Endometrial microvascular endothelial cells (primary cell): ENCODE measurements around the gene ZC3H4. TPM values are rescaled to one million over a fixed set of nuclear protein-coding genes. Genes with fewer than 3 reads are reported as not detected.
"Not testable (repeated sequence)": the region's sequence is repeated elsewhere in the genome, so short reads cannot be mapped to it uniquely, and the experiment has no call there.

Experiments used
- in situ Hi-C: cut with HindIII; loops from 2 replicates; pipeline ENCODE4 v1.10.0; 2017; ENCODE audit warnings: low sequenced_read_pairs, low pct_unique_long_range_greater_than_20kb; ENCODE audit errors: inconsistent ontology term
- total RNA-seq: library from RNA; depleted of rRNA; stranded (reverse); fragments of >200 nt; gene quantifications from one replicate; pipeline ENCODE4 v1.2.3, GENCODE V29; 2015; ENCODE audit errors: inconsistent ontology term

ZC3H4 gene
- total RNA-seq, 1 donor from 2014 or later = 25.3 TPM

DNA sequence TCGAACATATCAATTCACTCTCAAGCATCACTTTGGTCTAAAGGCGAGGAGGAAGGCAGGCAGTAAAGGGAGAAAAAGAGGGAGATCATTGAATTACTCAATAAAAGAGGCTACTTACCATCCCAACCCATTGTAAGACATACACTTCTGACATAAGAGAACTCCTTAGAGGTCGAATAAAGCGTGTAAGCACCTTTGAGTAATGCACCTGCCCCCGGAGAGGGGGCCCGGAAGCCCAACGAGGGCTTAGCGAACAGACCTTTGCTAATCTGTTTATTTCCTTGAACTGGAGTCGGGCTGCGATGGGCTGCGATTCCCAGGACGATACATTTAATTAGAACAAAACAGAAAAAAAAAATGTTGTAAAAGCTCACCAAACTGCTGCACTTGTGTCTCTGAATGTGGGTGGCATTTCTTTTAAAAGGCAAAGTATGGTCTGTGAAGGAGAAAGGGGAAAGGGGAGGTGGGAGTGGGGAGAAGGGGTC, 3.0 kb downstream of the ZC3H4 start:
- in situ Hi-C loops = no loop called here

DNA sequence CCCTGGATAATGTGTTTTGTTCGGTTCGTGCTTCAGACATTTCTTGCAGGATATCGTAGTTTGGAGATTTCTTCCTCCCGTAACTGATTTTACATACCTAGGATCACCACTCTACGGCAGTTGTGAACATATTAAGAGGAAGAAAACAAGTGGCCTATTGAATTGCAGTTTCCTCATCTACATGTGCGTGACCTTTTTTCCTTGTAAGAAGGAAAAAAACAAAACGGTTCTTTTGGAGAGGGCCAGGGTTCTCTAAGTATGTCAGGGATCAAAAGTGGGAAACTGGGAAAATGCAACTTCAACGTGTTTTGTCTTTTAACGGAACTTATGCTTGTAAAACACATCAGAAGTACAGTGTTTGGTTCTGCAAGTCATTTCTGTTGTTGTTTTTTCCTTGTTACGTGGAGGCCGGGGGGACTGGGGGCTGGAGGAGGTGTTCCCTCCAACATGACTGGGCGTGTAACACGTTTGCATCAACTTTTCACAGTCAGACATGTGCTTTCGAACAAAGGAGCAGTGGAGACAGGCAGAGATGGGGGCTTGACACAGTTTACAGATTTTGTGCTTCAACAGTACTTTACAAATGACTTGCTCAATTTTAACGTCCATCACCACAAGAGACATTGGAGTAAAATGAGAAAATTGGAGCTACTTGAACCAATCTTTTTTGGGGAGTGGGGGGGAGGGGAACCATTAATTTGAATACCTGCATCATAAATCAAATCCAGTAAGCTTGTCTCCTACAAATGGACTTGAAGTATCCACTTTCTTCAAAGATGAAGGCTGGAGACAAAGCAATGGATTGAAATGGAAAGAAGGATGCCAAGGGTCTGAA, 3.8 kb downstream of the ZC3H4 start:
- in situ Hi-C loops = no loop called here

DNA sequence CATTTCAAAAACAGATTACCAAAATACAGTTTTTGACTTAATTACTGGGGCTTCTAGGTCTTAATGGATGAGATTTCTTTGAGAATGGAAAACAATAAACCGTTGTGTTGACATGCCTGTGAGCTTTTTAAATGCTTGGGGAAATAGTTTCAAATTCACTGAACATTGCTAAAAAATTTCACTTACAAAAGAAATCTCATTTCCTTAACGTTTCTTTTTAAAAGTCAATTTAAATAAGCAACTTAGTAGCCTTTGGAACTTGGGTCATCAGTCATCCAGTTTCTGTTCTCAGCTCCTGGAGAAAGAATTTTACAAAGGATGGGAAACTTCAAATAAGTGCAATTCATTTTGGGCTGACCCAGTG, 4.4 kb downstream of the ZC3H4 start:
- in situ Hi-C loops = no loop called here

DNA sequence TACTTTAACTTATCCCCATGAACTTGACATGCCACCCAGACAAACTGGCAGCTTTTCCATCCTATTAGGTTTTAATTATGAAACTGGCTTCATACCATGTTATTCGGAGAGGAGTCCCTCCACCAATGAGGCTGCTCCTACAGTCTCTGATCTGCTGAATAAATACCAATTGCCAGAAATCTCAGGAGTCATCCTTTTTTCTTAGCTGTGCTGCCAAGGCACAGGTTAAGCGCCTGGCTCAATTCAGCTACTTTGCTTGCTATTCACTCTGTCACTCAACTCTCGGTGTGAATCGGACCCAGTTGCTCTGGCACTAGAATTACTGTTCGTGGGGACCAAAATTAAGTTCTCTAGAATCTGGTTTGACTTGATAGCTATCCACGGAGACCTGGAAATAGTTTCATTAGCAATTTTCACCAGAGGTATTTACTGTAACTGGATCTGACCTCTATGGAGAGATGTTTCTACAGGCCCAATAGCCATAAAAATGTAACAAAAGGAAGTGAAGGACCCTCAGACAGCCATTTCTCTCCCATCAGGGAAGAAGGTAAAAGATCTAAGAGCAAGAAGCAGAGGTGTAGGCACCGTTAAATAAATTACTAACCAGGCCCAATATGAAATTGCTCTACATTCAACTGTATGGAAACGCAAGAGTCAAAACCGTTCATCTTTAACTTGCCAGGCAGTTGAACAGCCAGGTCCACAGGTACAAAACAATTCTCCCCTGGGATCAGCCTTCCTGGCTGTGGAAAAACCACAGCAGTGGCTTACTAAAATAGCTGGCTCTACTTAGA, 5.4 kb downstream of the ZC3H4 start:
- in situ Hi-C loops = no loop called here

DNA sequence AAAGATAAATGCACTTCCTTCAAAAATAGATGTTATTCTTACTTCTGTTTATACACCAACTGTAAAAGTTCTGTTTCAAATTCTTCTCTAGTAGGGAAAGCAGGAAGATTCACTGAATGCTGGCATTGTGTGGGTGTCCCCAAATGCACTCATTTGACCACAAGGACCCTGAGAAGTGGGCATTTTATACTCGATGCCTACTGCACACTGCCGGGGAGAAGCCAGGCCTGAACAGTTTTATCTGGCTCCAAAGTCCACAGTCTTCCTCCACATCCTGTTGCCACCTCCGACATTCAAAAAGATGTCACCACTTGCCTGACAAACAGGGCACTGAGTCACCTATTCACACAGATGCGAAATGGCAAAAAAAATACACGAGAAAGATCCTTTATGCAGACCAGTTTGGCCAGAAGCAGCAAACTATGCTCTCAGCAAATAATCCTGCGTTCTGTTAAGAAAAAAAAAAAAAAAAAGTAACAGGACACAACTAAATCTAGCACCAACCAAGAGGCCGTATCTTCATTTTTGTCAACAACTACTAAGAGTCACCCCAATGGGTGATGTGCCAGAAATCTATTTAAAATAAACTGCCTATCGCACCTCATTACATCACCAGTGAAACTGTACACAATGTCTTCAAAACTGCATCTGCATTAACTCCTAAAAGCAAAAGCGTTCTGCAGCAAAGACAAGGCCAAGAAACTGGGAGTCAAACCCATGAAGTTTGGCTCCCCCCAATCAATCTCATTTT, 6.2 kb downstream of the ZC3H4 start:
- in situ Hi-C loops = no loop called here

DNA sequence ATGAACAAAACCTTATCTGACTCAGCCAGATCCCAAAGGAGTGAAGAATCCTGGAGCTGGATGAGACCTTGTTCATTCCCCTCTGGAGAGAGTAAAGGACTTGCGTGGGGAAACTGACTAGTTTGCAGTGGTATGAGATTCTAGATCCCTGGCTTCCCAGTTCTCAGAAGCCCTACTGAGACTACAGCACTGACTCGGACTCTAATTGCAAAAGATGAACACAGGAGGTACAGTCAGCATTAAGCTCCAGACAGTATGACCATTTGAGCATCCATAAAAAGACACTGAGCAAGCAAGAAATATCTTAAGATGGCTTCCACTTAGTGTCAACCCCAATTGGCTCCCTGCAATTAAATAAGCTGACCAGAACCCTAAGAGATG, 6.8 kb downstream of the ZC3H4 start:
- in situ Hi-C loops = no loop called here

DNA sequence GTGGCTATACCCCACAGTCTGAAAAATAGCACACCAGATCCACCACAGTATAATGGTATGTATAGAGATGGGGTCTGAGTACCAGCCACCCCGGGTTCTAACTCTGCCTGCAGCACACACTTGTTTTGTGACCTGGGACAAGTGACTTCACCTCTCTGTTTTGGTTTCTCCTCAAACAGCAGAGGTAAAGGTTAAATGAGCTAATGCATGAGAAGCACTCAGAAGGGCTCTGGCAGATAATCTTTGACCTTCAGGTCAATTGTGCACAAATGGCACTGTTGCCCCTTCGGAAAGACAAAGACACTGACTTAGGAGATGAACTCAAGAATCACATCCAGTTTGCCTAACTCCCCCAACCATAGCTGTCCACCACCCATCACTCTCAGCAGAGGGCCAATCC, 7.7 kb downstream of the ZC3H4 start:
- in situ Hi-C loops = no loop called here

DNA sequence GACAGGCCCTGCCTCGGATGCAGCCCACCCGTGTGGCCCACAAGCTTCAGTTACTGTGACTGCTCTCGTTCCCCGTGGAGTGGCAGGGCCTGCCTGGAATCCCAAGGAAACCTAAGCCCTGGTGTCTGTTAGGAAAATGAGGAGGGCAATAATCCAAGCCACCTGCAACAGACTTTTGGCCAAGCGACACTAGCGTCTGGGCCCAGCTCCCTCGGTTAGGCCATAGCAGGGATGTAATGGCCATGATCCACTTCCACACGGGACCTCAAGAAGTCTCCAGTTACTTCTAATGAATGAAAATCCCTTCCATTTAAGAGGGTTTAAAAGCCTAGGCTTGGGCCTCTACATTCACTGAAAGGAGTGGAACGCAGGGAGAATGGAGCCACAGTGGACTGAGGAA, 8.9 kb downstream of the ZC3H4 start:
- in situ Hi-C loops = no loop called here

DNA sequence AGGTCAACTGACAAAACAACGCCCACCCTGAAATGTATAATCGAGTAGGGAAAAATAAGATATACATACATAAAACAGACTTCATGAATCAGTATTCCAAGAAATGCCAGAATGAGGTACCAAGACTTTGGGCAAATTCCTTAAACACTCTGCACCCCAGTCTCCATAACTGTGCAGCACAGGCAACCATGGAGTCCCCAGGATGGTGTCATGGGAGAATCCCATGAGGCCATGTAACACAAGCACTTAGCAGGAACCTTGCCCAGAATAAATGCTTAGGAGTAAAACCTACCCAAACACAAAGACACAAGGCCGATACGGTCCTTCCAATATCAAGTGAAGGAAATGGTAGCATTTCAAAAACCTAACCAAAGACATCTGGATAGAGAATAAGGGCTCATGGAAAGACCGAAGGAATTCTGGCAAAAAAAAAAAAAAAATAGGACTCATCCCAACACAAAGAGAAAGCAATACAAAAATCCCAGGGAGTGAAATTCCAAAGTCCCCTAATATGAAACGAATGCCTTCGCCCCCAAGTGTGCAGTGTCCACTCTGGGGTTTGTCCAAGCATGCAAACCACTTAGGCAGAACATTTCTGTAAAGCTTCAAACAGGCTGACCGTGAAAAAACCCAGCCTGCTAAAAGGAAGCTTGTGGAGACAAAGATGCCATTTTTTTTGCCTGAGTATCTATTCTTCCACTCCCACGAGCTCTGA, 11.1 kb downstream of the ZC3H4 start:
- in situ Hi-C loops = no loop called here

DNA sequence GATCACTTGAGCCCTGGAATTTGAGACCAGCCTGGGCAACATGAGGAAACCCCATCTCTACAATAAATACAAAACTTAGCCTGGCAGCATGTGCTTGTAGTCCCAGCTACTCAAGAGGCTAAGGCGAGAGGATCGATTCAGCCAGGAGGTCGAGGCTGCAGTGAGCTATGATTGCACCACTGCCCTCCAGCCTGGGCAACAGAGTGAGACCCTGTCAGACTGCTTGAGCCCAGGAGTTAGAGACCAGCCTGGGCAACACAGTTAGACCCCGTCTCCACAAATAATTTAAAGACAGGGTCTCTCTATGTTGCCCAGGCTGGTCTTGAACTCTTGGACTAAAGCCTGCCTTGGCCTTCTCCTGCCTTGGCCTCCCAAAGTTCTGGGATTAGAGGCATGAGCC, 12.5 kb downstream of the ZC3H4 start:
- in situ Hi-C loops = not testable (repeated sequence)

DNA sequence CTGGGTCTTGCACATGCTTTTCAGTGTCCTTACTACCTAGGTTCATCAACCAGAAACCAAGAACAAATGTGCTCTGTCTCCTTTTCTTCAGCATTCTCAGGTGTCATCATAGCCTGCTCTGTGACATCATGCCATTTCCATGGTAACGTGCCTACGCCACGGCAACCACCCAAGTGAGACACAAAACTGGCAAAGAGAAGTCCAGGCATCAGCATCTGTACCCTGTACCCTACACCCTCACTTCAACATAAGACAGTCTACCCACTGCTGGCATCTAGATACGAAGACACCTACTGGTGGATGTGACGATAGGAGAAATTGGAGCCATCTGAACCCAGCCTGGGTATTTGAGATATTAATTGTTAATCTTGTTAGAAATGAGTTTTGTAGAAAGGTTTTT, 13.3 kb downstream of the ZC3H4 start:
- in situ Hi-C loops = no loop called here

DNA sequence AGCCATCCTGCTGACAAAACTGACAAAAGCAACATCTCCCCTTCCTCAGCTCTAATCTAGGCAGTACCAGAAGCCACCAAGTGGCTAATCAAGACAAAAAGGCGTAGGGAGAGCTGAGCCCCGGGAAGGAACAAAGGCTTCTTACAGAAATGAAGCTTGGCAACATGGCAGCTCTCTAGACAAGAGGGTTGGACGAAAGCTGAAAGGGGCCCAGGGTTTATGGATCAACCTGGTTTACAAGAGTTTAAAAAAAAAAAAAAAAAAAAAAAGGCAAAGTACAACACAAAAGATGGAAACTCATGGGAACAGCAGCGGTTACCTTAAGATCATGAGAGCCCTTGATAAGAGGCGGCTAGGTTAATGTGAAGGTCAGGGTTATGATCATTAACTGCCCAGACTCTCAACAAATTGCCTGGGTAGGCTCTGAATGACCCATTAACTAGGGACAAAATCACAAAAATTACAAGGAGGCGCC, 14.0 kb downstream of the ZC3H4 start:
- in situ Hi-C loops = no loop called here

DNA sequence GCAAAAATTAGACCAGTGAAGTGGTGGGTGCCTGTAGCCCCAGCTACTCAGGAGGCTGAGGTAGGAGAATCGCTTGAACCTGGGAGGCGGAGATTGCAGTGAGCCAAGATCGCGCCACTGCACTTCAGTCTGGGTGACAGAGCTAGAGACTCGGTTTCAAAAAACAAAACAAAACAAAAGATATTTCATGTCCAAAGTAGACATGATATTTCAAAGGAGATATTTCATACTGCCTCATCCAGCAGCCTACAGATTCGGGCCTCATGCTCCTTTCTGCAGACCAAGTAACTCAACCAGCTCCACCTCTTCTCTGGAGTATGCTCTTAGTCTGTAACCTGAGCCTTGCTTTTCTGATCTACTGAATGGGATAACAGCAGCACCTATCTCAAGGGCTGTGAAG, 15.0 kb downstream of the ZC3H4 start:
- in situ Hi-C loops = no loop called here

DNA sequence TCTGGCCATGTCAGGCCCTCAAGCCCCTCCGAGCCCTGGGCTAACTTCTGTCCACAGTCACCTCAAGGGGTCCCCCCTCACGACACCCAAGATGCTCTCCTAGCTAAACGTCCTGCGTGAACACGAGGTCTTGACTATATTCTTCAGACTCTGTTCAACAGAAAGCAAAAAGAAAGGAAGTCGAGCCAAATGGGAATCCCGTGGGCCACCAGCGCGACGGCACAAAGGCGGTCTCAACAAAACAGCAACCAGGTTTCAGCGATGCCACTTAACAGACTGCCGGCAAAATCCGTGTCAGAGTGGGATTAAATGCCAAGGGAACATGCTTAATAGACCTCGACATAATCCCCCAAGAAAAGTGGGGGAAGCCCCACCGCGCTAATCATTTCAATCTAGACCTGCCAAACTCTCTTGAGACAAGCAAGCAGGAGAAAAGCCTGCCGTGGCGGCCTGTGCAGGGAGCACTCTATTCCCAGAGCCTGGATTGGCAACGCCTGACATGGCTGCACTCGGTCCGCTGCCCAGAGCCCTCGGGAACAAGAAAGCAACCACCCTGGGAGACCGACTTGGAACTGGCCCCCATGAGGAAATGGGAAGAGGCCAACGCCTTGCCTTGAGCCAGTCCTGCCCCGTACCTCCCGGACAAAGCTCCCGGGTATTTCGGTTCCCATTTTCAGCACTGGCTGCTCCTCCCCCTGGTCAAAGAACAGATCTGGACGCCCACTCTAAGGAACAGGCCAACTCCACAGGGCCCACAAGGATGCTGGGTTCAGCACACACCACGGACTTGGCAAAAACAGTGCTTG, 16.0 kb downstream of the ZC3H4 start:
- in situ Hi-C loops = no loop called here

DNA sequence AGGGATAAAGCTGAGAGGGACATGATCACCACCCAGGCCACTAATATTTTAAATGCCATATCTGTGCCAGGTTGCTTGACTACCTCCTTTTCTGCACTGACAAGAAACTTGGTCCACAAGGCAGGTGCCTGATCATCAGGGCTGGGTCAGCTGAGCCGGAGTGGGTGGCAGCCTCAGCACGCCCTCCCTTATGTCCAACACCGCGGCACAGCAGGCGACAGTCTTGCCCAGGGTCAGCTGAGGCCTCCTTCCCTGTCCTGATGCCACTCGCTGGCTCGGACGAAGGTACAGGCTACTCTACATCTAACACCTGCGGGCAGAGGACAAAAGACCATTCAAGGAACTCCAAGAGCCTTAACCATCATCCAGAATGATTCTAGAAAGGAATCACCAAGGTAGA, 16.9 kb downstream of the ZC3H4 start:
- in situ Hi-C loops = no loop called here

DNA sequence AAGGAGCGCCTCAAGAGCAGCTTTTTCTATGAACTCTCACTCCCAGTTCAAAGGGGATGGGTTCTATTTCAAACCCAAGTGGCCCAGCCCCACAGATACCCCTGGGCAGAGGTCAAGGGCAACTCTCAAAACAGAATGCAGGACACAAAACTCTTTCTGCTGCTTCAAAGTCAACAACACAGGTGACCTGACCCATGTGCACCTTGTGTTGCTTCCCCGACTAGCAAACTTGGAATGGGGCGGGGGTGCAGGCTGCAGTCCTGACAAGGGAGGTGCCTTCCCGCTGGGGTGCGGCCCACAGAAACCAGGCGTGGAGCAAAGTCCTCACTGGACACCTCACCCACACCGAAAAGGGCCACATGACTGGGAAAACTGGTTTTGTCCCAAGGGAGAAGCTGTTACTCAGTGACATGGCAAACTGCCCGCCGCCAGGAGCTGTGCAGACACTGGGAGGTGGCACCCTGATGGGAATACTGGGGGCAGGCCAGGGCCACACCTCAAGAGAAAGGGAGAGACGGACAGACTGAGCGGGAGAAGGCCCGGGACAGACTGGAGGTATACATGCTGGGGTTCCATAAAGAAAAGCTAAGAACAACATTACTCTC, 17.4 kb downstream of the ZC3H4 start:
- in situ Hi-C loops = no loop called here

DNA sequence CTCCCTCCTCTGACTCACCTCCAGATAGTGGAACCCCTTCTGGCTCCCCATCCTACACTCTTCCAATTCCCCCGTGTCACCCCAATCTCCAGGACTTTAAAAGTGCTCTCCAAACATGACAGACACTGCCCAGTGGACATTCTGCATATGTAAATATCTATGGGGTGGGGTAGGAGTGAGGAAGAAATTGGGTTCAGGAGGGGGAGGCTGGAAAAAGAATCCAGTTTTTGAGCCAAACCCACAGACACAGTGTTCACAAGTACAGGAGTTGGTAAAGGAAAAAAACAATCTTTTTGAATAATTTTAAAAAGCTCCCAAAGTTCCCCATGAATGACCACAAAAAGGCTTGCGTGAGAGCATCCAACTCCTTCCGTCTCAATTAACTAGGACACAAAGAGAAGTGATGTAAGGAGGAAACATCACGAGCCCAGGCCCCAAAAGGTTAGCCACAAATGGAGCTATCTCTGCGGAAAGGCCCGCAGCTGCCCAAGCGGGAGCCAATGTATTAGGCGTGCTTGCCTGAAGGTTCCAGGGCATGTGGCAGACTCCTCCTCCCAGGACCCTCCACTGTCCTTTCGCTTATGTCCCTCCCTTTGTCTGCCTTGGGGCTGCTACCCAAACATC, 18.0 kb downstream of the ZC3H4 start:
- in situ Hi-C loops = no loop called here
